ENCODE results near the gene FAM47C. TPM values are rescaled to one million over a fixed set of nuclear protein-coding genes. Genes with fewer than 3 reads are reported as not detected.
"Not testable (repeated sequence)": the region's sequence is repeated elsewhere in the genome, so short reads cannot be mapped to it uniquely, and the experiment has no call there.

FAM47C gene
- total RNA-seq = not detected in 2 replicates

- DNase-seq (ENCODE audit: extremely low read depth, low read depth, low spot score) = not testable (repeated sequence)
These were observed at the start of gene FAM47C for GRCh38 chrX:37008182-37008581. TSS of gene FAM47C (plus strand) at chrX:37008366. CDS start at chrX:37008411, 45 bp downstream.

- DNase-seq (ENCODE audit: extremely low read depth, low read depth, low spot score) = no peak
These were observed 46.6 kb upstream of the FAM47C start for GRCh38 chrX:36961590-36961989.

- DNase-seq (ENCODE audit: extremely low read depth, low read depth, low spot score) = no peak
These were observed 44.9 kb upstream of the FAM47C start for GRCh38 chrX:36963069-36963808.

GRCh38 chrX:36963852-36964251 lies 44.3 kb upstream of the FAM47C start:
- no peak for DNase-seq (ENCODE audit: extremely low read depth, low read depth, low spot score)

- no peak for DNase-seq (ENCODE audit: extremely low read depth, low read depth, low spot score)
These were observed 34.6 kb upstream of the FAM47C start for GRCh38 chrX:36973575-36973974.

- no peak for DNase-seq (ENCODE audit: extremely low read depth, low read depth, low spot score)
These were observed 33.3 kb upstream of the FAM47C start for GRCh38 chrX:36974911-36975310.

GRCh38 chrX:36978886-36979285 lies 29.3 kb upstream of the FAM47C start:
- no peak for DNase-seq (ENCODE audit: extremely low read depth, low read depth, low spot score)

- no peak for DNase-seq (ENCODE audit: extremely low read depth, low read depth, low spot score)
These were observed 24.3 kb upstream of the FAM47C start for GRCh38 chrX:36983831-36984230.

GRCh38 chrX:36985416-36986209 lies 22.6 kb upstream of the FAM47C start:
- DNase-seq (ENCODE audit: extremely low read depth, low read depth, low spot score) = not testable (repeated sequence)

- no peak for DNase-seq (ENCODE audit: extremely low read depth, low read depth, low spot score)
These were observed 21.9 kb upstream of the FAM47C start for GRCh38 chrX:36986231-36986630.

- DNase-seq (ENCODE audit: extremely low read depth, low read depth, low spot score) = not testable (repeated sequence)
These were observed 21.0 kb upstream of the FAM47C start for GRCh38 chrX:36987212-36987611.

GRCh38 chrX:37000140-37000539 lies 8.0 kb upstream of the FAM47C start:
- no peak for DNase-seq (ENCODE audit: extremely low read depth, low read depth, low spot score)

GRCh38 chrX:37010496-37010895 lies 2.3 kb downstream of the FAM47C start:
- DNase-seq (ENCODE audit: extremely low read depth, low read depth, low spot score) = no peak

- not testable (repeated sequence) for DNase-seq (ENCODE audit: extremely low read depth, low read depth, low spot score)
These were observed 26.1 kb downstream of the FAM47C start for GRCh38 chrX:37034260-37034659.

GRCh38 chrX:37036674-37037220 lies 28.6 kb downstream of the FAM47C start:
- DNase-seq (ENCODE audit: extremely low read depth, low read depth, low spot score) = not testable (repeated sequence)

- DNase-seq (ENCODE audit: extremely low read depth, low read depth, low spot score) = not testable (repeated sequence)
These were observed 30.6 kb downstream of the FAM47C start for GRCh38 chrX:37038814-37039213.

GRCh38 chrX:37042956-37043885 lies 35.1 kb downstream of the FAM47C start:
- not testable (repeated sequence) for DNase-seq (ENCODE audit: extremely low read depth, low read depth, low spot score)

- no peak for DNase-seq (ENCODE audit: extremely low read depth, low read depth, low spot score)
These were observed 39.6 kb downstream of the FAM47C start for GRCh38 chrX:37047776-37048175.

GRCh38 chrX:37057572-37057971 lies 49.4 kb downstream of the FAM47C start:
- DNase-seq (ENCODE audit: extremely low read depth, low read depth, low spot score) = not testable (repeated sequence)

- DNase-seq (ENCODE audit: extremely low read depth, low read depth, low spot score) = peak; percentile 20
These were observed 52.8 kb downstream of the FAM47C start for GRCh38 chrX:37060999-37061398.
